Type B pancreatic cell (in vitro differentiated cells): Measurements from ENCODE around the gene BCAT1. TPM values are rescaled to one million over a fixed set of nuclear protein-coding genes. Genes with fewer than 3 reads are reported as not detected.
A peak's percentile ranks its signal among the peaks of the same experiment; 100 is the strongest.
"Not testable (repeated sequence)": the region's sequence is repeated elsewhere in the genome, so short reads cannot be mapped to it uniquely, and the experiment has no call there.

Source experiments
- DNase-seq: peaks from one replicate; pipeline ENCODE4 v3.0.0; 2021; ENCODE audit warnings: mixed read lengths; ENCODE audit not compliant: unreplicated experiment; ENCODE audit errors: extremely low spot score
- H3K27ac Mint-ChIP-seq: 2 replicates; pipeline ENCODE4 v1.8.0; 2021; ENCODE audit warnings: mild to moderate bottlenecking, mixed read lengths
- H3K27me3 Mint-ChIP-seq: 2 replicates; pipeline ENCODE4 v1.8.0; 2021; ENCODE audit warnings: mixed read lengths
- H3K36me3 Mint-ChIP-seq: 2 replicates; pipeline ENCODE4 v1.8.0; 2021; ENCODE audit warnings: mixed read lengths
- H3K4me1 Mint-ChIP-seq: one replicate; pipeline ENCODE4 v1.8.0; 2021; ENCODE audit warnings: mixed read lengths; ENCODE audit not compliant: unreplicated experiment
- H3K4me3 Mint-ChIP-seq: 2 replicates; pipeline ENCODE4 v1.8.0; 2021; ENCODE audit warnings: mild to moderate bottlenecking, mixed read lengths
- H3K9me3 Mint-ChIP-seq: 2 replicates; pipeline ENCODE4 v1.8.0; 2021; ENCODE audit warnings: mixed read lengths
- total RNA-seq: library from RNA; stranded (reverse); gene quantifications from 2 replicates; pipeline ENCODE4 v1.2.1, GENCODE V29; 2021; ENCODE audit warnings: low replicate concordance
- TF ChIP-seq, protein P1 (sequence below): fragments of 200-600 bp; sonication (generic); conservative IDR thresholded peaks from 2 replicates; pipeline ENCODE4 v1.5.0; 2021; ENCODE audit warnings: antibody characterized with exemption, mild to moderate bottlenecking

The BCAT1 gene
- total RNA-seq, 1 donor from 2014 or later: 153 TPM

DNA sequence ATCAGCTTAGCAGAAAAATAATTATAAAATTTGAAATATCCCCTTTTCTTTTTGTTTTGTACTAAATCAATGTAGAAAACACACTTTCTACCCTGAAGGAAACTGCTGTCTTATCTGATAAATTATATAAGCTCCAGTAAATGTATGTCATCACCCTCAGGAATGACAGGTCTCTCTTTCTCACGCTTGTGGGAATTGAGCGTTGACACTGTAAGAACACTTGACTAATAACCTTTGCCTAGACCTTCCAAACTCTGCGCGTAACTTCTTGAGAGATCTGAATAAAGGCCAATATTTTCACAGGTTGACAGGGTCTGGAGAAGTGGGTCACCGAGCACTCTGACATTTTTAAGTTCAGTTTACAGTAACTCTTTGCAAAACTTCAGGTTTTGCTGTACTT lies 138.5 kb downstream of the BCAT1 start:
- no peaks in the 10 kb centered on the region for H3K9me3 Mint-ChIP-seq
- H3K27ac Mint-ChIP-seq: peak overlapping the region; percentile 48
- peaks cover 33% of the 10 kb centered on the region for H3K36me3 Mint-ChIP-seq
- TF ChIP-seq, protein P1, sequence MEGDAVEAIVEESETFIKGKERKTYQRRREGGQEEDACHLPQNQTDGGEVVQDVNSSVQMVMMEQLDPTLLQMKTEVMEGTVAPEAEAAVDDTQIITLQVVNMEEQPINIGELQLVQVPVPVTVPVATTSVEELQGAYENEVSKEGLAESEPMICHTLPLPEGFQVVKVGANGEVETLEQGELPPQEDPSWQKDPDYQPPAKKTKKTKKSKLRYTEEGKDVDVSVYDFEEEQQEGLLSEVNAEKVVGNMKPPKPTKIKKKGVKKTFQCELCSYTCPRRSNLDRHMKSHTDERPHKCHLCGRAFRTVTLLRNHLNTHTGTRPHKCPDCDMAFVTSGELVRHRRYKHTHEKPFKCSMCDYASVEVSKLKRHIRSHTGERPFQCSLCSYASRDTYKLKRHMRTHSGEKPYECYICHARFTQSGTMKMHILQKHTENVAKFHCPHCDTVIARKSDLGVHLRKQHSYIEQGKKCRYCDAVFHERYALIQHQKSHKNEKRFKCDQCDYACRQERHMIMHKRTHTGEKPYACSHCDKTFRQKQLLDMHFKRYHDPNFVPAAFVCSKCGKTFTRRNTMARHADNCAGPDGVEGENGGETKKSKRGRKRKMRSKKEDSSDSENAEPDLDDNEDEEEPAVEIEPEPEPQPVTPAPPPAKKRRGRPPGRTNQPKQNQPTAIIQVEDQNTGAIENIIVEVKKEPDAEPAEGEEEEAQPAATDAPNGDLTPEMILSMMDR: no peak
- DNase-seq: no peak
- peaks cover 8% of the 10 kb centered on the region for H3K27me3 Mint-ChIP-seq
- H3K4me1 Mint-ChIP-seq: no peaks in the 10 kb centered on the region
- H3K4me3 Mint-ChIP-seq: peak overlapping the region; percentile 36

DNA sequence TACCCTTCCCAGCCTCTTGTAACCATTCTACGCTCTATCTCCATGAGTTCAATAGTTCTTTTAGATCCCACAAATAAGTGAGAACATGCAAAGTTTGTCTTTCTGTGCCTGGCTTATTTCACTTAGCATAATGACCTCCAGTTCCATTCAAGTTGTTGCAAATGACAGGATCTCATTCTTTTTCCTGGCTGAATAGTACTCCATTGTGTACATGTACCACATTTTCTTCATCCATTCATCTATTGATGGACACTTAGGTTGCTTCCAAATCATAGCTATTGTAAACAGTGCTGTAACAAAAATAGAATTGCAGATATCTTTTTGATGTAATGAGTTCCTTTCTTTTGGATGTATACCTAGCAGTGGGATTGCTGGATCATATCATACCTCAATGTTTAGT lies 139.6 kb downstream of the BCAT1 start:
- H3K27me3 Mint-ChIP-seq: peaks cover 11% of the 10 kb centered on the region
- H3K27ac Mint-ChIP-seq, DNase-seq, H3K9me3 Mint-ChIP-seq, H3K4me1 Mint-ChIP-seq, H3K4me3 Mint-ChIP-seq: not testable (repeated sequence)
- peaks cover 25% of the 10 kb centered on the region for H3K36me3 Mint-ChIP-seq

DNA sequence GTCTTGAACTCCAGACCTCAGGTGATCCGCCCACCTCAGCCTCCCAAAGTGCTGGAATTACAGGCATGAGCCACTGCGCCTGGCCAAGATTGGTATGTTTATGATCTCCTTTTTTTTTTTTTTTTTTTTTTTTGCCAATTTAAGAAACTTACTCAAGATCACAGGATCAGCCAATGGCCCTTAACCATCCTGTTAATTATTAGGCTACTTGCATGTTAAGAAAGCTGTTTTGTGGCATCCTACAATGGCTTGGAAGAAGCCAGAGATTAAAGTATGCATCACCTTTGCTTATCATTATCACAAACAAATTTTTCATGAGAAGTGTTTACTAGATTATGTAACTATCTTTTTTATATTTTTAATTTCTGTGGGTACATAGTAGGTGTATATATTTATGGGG lies 140.2 kb downstream of the BCAT1 start:
- DNase-seq: no peak
- Mint-ChIP-seq H3K9me3 (peaks cover 4% of the 10 kb centered on the region), H3K4me3 (no peak overlapping the region), H3K36me3 (peaks cover 20% of the 10 kb centered on the region), H3K4me1 (no peaks in the 10 kb centered on the region), H3K27ac (no peak overlapping the region), H3K27me3 (peaks cover 11% of the 10 kb centered on the region)
- TF ChIP-seq, protein P1: no peak

DNA sequence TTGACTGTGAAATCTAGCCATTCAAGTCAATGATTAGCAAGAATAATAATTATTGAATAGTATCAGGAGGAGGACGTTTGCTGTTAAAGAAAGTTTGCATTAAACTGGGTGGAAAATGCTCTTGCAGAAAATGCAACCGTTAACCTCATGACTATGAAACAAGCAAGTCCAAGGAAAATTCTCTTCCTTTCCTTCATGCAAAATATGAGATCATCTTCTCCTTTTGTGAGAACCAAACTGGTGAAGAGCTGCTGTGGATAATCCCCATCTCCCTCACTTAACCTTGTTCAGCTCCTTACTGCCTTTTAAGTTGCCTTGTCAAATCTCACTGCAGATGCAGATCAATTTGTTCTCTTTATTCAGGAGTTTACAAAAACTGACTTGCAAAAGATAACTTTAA lies 142.5 kb downstream of the BCAT1 start:
- TF ChIP-seq, protein P1: no peak
- peaks cover 11% of the 10 kb centered on the region for H3K36me3 Mint-ChIP-seq
- peaks cover 4% of the 10 kb centered on the region for H3K9me3 Mint-ChIP-seq

GRCh38 chr12:24803430-24804245 lies 145.3 kb downstream of the BCAT1 start:
- Mint-ChIP-seq H3K4me1 (no peaks in the 10 kb centered on the region), H3K27ac (no peak overlapping the region), H3K36me3 (peaks cover 6% of the 10 kb centered on the region), H3K9me3 (peaks cover 4% of the 10 kb centered on the region), H3K4me3 (no peak overlapping the region), H3K27me3 (peaks cover 16% of the 10 kb centered on the region)
- DNase-seq: no peak
- TF ChIP-seq, protein P1: no peak

More for the DNA sequence above, 142.5 kb downstream of the BCAT1 start:
- H3K4me1 Mint-ChIP-seq: no peaks in the 10 kb centered on the region
- peaks cover 14% of the 10 kb centered on the region for H3K27me3 Mint-ChIP-seq
- H3K27ac Mint-ChIP-seq: no peak overlapping the region
- DNase-seq: no peak
- H3K4me3 Mint-ChIP-seq: no peak overlapping the region

DNA sequence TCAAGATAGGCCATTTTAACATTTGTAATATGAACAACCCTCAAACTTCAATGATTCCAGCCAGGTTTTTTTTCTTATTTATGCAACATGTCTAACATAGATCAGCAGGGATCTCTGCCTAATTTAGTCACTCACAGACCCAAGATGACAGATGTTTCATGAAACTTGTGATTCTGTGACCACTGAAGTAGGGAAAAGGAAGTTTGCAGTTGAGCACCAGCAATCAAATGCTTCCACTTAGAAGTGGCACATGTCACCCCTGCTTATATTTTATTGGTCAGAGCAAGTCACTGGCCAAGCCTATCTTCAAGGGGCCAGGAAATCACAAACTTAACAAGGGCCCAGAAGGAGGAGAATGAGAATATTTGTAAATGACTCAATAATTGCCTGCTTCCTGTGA lies 150.6 kb downstream of the BCAT1 start:
- H3K36me3 Mint-ChIP-seq: peaks cover 6% of the 10 kb centered on the region
- TF ChIP-seq, protein P1: no peak
- H3K4me1 Mint-ChIP-seq: no peaks in the 10 kb centered on the region

More for the DNA sequence above, 150.6 kb downstream of the BCAT1 start:
- peaks cover 8% of the 10 kb centered on the region for H3K27me3 Mint-ChIP-seq
- DNase-seq: no peak
- H3K9me3 Mint-ChIP-seq: no peaks in the 10 kb centered on the region
- H3K27ac Mint-ChIP-seq: no peak overlapping the region
- no peak overlapping the region for H3K4me3 Mint-ChIP-seq
